Ammon's horn (tissue), 1 donor: ENCODE measurements around the gene BMAL1.
"Not testable (repeated sequence)": the region's sequence is repeated elsewhere in the genome, so short reads cannot be mapped to it uniquely, and the experiment has no call there.

Experiments
- DNase-seq: peaks from one replicate; pipeline ENCODE4 v3.0.0-alpha.2; 2016; ENCODE audit warnings: low spot score

Gene BMAL1

GRCh38 chr11:13277768-13278608 is at the start of gene BMAL1:
TSS of gene BMAL1 (plus strand) at chr11:13277790. CDS start at chr11:13354309, 76,519 bp downstream.
- peak; percentile 34 for DNase-seq

DNA sequence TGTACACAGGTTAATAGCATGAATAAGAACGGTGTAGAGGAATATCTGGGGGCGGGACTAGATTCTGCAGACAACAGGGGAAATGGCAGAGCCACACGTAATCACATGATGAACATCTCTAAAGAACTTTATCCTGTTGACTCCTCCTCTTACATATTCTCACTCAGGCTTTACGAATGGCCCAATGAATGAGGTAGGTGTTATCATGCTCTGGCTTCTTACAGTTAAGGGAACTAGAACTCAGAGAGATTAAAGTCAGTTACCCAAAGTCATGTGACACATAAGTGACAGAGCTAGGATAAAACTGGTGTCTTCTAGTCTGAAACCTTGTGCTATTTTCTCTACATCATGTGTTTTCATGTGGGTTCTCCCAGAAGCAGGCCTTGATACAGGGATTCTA is 49.0 kb upstream of the BMAL1 start:
- no peak for DNase-seq

- DNase-seq: no peak
Observed at GRCh38 chr11:13229136-13229535, 48.5 kb upstream of the BMAL1 start.

- peak; percentile 28 for DNase-seq
Observed at GRCh38 chr11:13229711-13230318, 47.8 kb upstream of the BMAL1 start.

- DNase-seq: no peak
Observed at GRCh38 chr11:13233173-13233745, 44.3 kb upstream of the BMAL1 start.

DNA sequence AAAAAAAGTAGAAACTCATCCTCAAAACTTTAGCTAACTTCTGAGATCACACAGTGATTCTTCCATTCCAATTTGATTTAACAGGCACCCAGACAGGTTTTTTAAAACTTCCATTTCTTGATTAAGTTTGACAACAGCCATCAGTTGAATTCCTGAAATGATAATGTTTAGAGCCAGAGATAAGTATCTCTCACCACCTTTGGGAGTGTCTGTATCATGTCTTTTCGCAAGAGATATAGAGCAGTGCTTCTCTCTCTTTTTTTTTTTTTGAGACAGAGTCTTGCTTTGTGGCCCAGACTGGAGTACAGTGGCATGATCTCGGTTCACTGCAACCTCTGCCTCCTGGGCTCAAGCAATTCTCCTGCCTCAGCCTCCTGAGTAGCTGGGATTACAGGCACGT is 41.7 kb upstream of the BMAL1 start:
- no peak for DNase-seq

DNA sequence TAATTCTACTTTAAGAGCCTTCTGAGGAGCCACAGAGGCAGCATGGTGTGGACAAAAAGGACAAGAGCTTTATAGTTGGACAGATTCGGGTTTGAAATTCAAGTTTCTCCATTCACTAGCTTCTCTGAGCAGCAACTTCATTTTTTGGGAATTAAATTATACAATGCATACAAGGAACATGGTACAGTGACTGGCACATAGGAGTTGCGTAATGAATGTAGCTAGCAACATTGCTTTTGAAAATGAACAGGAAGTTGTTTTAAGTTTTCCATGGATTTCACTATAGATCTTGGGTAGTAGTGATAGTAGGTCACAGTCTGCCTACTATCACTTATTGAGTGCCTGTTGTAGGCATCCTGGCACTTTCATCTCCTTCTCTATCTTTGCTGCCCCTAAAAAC is 41.0 kb upstream of the BMAL1 start:
- DNase-seq: no peak

GRCh38 chr11:13237761-13238160 is 39.8 kb upstream of the BMAL1 start:
- DNase-seq: peak; percentile 21

DNA sequence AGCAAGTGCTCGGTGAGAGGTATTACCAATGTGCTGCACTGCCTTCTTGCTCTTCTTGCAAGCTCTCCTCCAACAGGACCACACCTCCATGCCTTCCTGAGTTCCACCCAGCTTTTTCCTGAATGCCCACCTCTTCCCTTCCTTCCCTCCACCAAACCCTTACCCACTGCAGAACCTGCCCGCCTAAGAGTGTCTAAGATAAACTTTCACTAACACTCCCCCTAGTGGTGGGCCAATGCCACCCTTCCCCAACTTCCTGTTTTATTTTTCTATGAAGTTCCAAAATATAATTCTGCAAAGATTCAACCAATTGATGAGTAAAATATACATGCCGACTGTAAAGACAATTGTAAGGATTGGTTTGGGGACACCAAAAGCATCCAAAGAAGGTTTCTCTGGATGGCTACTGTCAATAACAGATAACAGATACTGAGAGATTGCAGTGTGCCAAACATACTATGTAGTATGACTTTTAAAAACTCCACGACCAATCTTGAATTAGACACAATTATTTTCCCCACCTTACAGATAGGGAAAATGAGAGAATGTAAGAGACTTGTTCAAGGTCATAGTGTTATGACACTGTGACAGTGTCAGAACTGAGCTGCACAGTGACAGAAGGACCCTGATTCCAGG is 38.6 kb upstream of the BMAL1 start:
- peak; percentile 46 for DNase-seq

GRCh38 chr11:13242564-13242963 is 35.0 kb upstream of the BMAL1 start:
- no peak for DNase-seq

- DNase-seq: peak; percentile 10
Observed at GRCh38 chr11:13247606-13248296, 29.8 kb upstream of the BMAL1 start.

DNA sequence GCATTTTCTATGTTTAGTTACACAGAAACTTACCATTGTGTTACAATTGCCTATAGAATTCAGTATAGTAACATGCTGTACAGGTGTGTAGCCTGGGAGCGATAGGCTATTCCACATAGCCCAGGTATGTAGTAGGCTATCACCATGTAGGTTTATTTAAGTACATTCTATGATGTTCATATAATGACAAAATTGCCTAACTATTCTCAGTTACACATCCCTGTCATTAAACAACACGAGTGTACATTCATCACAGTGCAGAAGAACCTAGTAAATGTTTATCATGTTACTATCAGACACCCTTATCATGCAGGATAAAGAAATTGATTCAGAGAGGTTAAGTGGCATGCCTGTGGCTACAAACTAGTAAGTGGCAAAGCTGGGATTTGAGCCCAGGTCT is 28.4 kb upstream of the BMAL1 start:
- no peak for DNase-seq

GRCh38 chr11:13249992-13250391 is 27.6 kb upstream of the BMAL1 start:
- DNase-seq: no peak

- no peak for DNase-seq
Observed at GRCh38 chr11:13251966-13252365, 25.6 kb upstream of the BMAL1 start.

- DNase-seq: no peak
Observed at GRCh38 chr11:13252438-13252837, 25.2 kb upstream of the BMAL1 start.

DNA sequence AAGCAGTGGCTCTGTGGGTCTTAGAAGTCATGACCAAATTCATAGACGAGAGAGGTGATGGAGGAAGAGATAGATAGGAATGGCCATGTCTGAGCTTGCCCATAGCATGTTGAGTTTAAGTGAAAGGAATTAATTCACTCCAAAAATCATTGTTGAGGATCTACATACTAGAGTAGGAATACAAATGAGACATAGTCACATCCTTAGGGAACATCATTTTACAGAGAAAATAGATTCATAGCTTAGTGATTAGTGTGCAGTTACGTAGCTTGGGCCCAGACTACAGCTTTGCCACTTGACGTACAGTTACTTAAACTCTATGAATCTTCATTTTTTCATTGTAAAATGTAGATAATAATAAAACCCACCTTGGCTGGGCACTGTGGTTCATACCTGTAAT is 21.4 kb upstream of the BMAL1 start:
- DNase-seq: no peak

- DNase-seq: not testable (repeated sequence)
Observed at GRCh38 chr11:13258061-13258460, 19.5 kb upstream of the BMAL1 start.

- DNase-seq: no peak
Observed at GRCh38 chr11:13258855-13259254, 18.7 kb upstream of the BMAL1 start.

DNA sequence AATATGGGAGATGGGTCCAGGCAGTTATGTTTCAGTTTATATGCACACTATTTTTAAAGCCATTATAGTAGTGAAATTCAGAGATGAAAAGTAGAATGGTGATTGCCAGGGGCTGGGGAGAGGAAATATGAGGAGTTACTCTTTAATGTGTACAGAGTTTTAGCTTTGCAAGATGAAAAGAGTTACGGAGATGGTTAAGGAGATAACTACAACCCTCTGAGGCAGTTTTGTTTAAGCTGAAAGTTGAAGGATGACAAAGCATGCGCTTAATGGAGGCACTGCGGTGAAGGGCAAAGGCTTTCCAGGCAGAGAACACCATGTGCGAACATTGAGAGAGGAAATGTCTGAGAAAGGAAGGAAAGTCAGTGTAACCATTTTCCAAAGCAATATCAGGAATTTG is 18.2 kb upstream of the BMAL1 start:
- DNase-seq: no peak

GRCh38 chr11:13260201-13260962 is 17.2 kb upstream of the BMAL1 start:
- DNase-seq: no peak

- DNase-seq: no peak
Observed at GRCh38 chr11:13260963-13261588, 16.5 kb upstream of the BMAL1 start.
